ENCODE measurements around the gene COL4A2. TPM values are rescaled to one million over a fixed set of nuclear protein-coding genes. Genes with fewer than 3 reads are reported as not detected.
A peak's percentile ranks its signal among the peaks of the same experiment; 100 is the strongest.

Gene COL4A2
- total RNA-seq, 4 donors from 2014 or later: 75.1 to 322 (median 115) TPM

- H3K4me1 ChIP-seq: peaks cover 0 to 50% (median 21%) of the 10 kb centered on the region in 4 donors
- no peaks in the 10 kb centered on the region for H3K9me3 ChIP-seq
- no peaks in the 10 kb centered on the region for H3K36me3 ChIP-seq
- intact Hi-C loops (cut with DNase I; ENCODE audit: low total_unique reads) (loop anchor here (10.0 kb wide), 2 partner anchors 77 to 113 kb away; no protein-coding TSS in a partner anchor), in situ Hi-C loops (cut with MboI; ENCODE audit: low pct_ligation_motif_present in 1 of 4, low pct_unique_long_range_greater_than_20kb in 1 of 4, low sequenced_read_pairs in 3 of 4) (no loop called here)
- no peak for DNase-seq
- H3K4me3 ChIP-seq: no peak overlapping the region
- WGBS, 2 donors (ENCODE audit: low coverage in 1 of 2): 68 to 71% methylated on average over 17 to 21 of the region's 21 CpGs
- peaks cover 25% of the 10 kb centered on the region for H3K27me3 ChIP-seq
- no peak for TF ChIP-seq CTCF (IDR thresholded peaks at IDR 0.05)
- TF ChIP-seq POLR2AphosphoS5 (IDR thresholded peaks at IDR 0.05): no peak
- TF ChIP-seq POLR2A (IDR thresholded peaks at IDR 0.05): no peak
- no peak for TF ChIP-seq EP300 (IDR thresholded peaks at IDR 0.05; ENCODE audit: low read depth)
- H3K27ac ChIP-seq: peak overlapping the region; percentile 88 to 98 (median 94)
Observed at GRCh38 chr13:110301606-110302553, 5.2 kb upstream of the COL4A2 start.

GRCh38 chr13:110302997-110303396 is 4.1 kb upstream of the COL4A2 start:
- Histone ChIP-seq H3K4me3 (peak overlapping the region in 1 of 4 donors; percentile 69), H3K9me3 (no peaks in the 10 kb centered on the region), H3K27me3 (peaks cover 36% of the 10 kb centered on the region), H3K4me1 (peaks cover 0 to 47% (median 20%) of the 10 kb centered on the region in 4 donors), H3K27ac (peak overlapping the region; percentile 88 to 98 (median 94)), H3K36me3 (no peaks in the 10 kb centered on the region)
- intact Hi-C loops (cut with DNase I; ENCODE audit: low total_unique reads) (loop anchor here (10.0 kb wide), 2 partner anchors 78 to 112 kb away; no protein-coding TSS in a partner anchor), in situ Hi-C loops (cut with MboI; ENCODE audit: low pct_ligation_motif_present in 1 of 4, low pct_unique_long_range_greater_than_20kb in 1 of 4, low sequenced_read_pairs in 3 of 4) (no loop called here)
- no peak for DNase-seq
- WGBS, 2 donors (ENCODE audit: low coverage in 1 of 2): 40 to 89% methylated on average over 1 to 2 of the region's 2 CpGs
- TF ChIP-seq EP300 (IDR thresholded peaks at IDR 0.05; ENCODE audit: low read depth): no peak
- no peak for TF ChIP-seq CTCF (IDR thresholded peaks at IDR 0.05)
- TF ChIP-seq POLR2AphosphoS5 (IDR thresholded peaks at IDR 0.05): no peak
- no peak for TF ChIP-seq POLR2A (IDR thresholded peaks at IDR 0.05)

- WGBS, 2 donors (ENCODE audit: low coverage in 1 of 2): 71 to 90% methylated on average over 6 to 7 of the region's 7 CpGs
- Histone ChIP-seq H3K36me3 (no peaks in the 10 kb centered on the region), H3K27ac (peak overlapping the region; percentile 88 to 98 (median 94)), H3K4me1 (peaks cover 0 to 43% (median 18%) of the 10 kb centered on the region in 4 donors), H3K4me3 (peak overlapping the region in 1 of 4 donors; percentile 69), H3K27me3 (peaks cover 40% of the 10 kb centered on the region), H3K9me3 (no peaks in the 10 kb centered on the region)
- in situ Hi-C loops (cut with MboI; ENCODE audit: low pct_ligation_motif_present in 1 of 4, low pct_unique_long_range_greater_than_20kb in 1 of 4, low sequenced_read_pairs in 3 of 4) (no loop called here), intact Hi-C loops (cut with DNase I; ENCODE audit: low total_unique reads) (loop anchor here (10.0 kb wide), 2 partner anchors 79 to 111 kb away; no protein-coding TSS in a partner anchor)
- TF ChIP-seq EP300 (IDR thresholded peaks at IDR 0.05; ENCODE audit: low read depth) (no peak), POLR2A (IDR thresholded peaks at IDR 0.05) (no peak), POLR2AphosphoS5 (IDR thresholded peaks at IDR 0.05) (no peak), CTCF (IDR thresholded peaks at IDR 0.05) (no peak)
- DNase-seq: no peak
Observed at GRCh38 chr13:110303644-110304043, 3.4 kb upstream of the COL4A2 start.

GRCh38 chr13:110304256-110304655 is 2.8 kb upstream of the COL4A2 start:
- Histone ChIP-seq H3K27me3 (peaks cover 37% of the 10 kb centered on the region), H3K27ac (peak overlapping the region; percentile 88 to 98 (median 94)), H3K4me1 (peaks cover 2 to 41% (median 16%) of the 10 kb centered on the region in 4 donors), H3K36me3 (no peaks in the 10 kb centered on the region), H3K4me3 (peak overlapping the region in 2 of 4 donors; percentile 58 to 69), H3K9me3 (no peaks in the 10 kb centered on the region)
- no peak for DNase-seq
- intact Hi-C loops (cut with DNase I; ENCODE audit: low total_unique reads): loop anchor here (10.0 kb wide), 2 partner anchors 79 to 111 kb away; no protein-coding TSS in a partner anchor
- in situ Hi-C loops (cut with MboI; ENCODE audit: low pct_ligation_motif_present in 1 of 4, low pct_unique_long_range_greater_than_20kb in 1 of 4, low sequenced_read_pairs in 3 of 4): no loop called here
- TF ChIP-seq CTCF (IDR thresholded peaks at IDR 0.05) (no peak), EP300 (IDR thresholded peaks at IDR 0.05; ENCODE audit: low read depth) (no peak), POLR2A (IDR thresholded peaks at IDR 0.05) (no peak), POLR2AphosphoS5 (IDR thresholded peaks at IDR 0.05) (peak; percentile 21 to 71 (median 48))
- 25 to 42% methylated on average over 2 to 4 of the region's 4 CpGs for WGBS, 2 donors (ENCODE audit: low coverage in 1 of 2)

All from transverse colon (tissue), 4 donors.